Kidney epithelial cell (primary cell): Measurements from ENCODE around the gene KRTAP5-7. TPM values are rescaled to one million over a fixed set of nuclear protein-coding genes. Genes with fewer than 3 reads are reported as not detected.
"Not testable (repeated sequence)": the region's sequence is repeated elsewhere in the genome, so short reads cannot be mapped to it uniquely, and the experiment has no call there.

Source experiments
- DNase-seq: peaks from one replicate; pipeline ENCODE4 v3.0.0-alpha.2; 2010; ENCODE audit warnings: low read depth
- H3K27me3 ChIP-seq: 2 replicates; pipeline ENCODE4 v1.6.0; 2011; ENCODE audit warnings: low read length; ENCODE audit not compliant: control insufficient read depth, insufficient read depth
- H3K36me3 ChIP-seq: 2 replicates; pipeline ENCODE4 v1.5.1; 2011; ENCODE audit warnings: low read length; ENCODE audit not compliant: control insufficient read depth, insufficient read depth
- H3K4me3 ChIP-seq: 2 replicates; pipeline ENCODE4 v1.5.1; 2011; ENCODE audit warnings: low read depth, mild to moderate bottlenecking, control low read depth, low read length
- CTCF ChIP-seq: IDR thresholded peaks from 2 replicates; pipeline ENCODE4 v1.5.1; 2011; ENCODE audit warnings: mild to moderate bottlenecking, moderate library complexity, low read length, control low read depth, inconsistent platforms; ENCODE audit not compliant: insufficient read depth, poor library complexity, severe bottlenecking
- total RNA-seq: library from RNA; depleted of rRNA; stranded (reverse); fragments of >200 nt; gene quantifications from 2 replicates; pipeline ENCODE4 v1.2.3, GENCODE V29; 2015

Gene KRTAP5-7
- total RNA-seq, 1 donor from 2014 or later, result not detected

DNA sequence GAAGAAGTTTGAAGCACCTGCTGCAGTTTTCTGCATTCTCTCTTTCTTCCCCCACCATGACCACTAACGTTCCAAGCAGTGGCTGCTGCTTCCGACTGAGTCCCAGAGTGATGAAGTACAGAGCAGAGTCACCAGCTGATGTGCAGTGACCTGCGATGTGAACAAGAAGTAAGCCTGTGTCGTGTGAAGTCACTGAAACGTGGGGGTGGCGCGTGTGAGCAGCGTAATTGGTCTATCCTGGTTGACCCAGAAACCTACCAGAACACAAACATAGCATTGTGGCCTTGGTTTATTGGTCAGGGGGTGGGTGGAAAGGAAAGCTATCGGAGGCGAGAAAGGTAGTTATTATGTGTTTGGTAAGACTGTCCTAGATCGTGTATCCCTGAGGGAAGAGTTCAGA lies 3.5 kb downstream of the KRTAP5-7 start:
- H3K36me3 ChIP-seq, result no peaks in the 10 kb centered on the region
- peaks cover 2% of the 10 kb centered on the region for H3K27me3 ChIP-seq
- no peak for DNase-seq
- TF ChIP-seq CTCF, result no peak
- H3K4me3 ChIP-seq, result no peak overlapping the region

- Histone ChIP-seq H3K27me3 (peaks cover 2% of the 10 kb centered on the region), H3K4me3 (no peak overlapping the region), H3K36me3 (no peaks in the 10 kb centered on the region)
- no peak for TF ChIP-seq CTCF
- DNase-seq, result no peak
Measured at GRCh38 chr11:71532036-71532610, 5.1 kb downstream of the KRTAP5-7 start.

DNA sequence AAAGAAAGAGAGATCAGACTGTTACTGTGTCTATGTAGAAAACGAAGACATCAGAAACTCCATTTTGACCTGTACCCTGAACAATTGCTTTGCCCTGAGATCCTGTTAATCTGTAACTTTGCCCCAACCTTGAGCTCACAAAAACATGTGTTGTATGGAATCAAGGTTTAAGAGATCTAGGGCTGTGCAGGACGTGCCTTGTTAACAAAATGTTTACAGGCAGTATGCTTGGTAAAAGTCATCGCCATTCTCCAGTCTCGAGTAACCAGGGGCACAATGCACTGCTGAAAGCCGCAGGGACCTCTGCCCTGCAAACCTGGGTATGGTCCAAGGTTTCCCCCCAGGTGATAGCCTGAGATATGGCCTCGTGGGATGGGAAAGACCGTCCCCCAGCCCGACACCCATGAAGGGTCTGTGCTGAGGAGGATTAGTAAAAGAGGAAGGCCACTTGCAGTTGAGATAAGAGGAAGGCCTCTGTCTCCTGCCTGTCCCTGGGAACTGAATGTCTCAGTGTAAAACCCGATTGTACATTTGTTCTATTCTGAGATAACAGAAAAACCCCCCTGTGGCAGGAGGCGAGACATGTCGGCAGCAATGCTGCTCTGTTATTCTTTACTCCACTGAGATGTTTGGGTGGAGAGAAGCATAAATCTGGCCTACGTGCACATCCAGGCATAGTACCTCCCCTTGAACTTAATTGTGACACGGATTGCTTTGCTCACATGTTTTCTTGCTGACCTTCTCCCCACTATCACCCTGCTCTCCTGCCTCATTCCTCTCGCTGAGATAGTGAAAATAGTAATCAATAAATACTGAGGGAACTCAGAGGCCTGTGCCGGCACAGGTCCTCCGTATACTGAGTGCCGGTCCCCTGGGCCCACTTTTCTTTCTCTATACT lies 7.9 kb downstream of the KRTAP5-7 start:
- H3K4me3 ChIP-seq, H3K36me3 ChIP-seq, DNase-seq, H3K27me3 ChIP-seq: not testable (repeated sequence)

DNA sequence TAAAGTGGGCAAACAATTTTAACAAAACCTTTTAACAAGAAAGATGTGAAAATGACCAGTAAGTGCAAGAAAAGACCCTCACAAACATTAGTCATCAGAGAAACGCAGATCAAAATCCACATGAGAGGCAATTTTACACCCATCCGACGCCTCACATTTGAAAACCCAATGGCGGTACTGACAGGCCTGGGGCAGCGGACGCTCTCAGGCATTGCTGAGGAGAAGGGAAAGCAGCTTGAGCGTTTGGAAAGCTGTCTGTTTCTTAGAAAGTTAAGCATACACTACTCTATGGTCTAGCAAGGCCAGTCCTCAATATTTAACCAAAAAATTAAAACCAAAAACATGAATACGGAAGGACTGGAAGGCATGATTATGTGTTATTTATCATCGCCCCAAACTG lies 8.8 kb downstream of the KRTAP5-7 start:
- Histone ChIP-seq H3K36me3 (no peaks in the 10 kb centered on the region), H3K27me3 (peaks cover 2% of the 10 kb centered on the region), H3K4me3 (no peak overlapping the region)
- no peak for DNase-seq
- TF ChIP-seq CTCF, result no peak

DNA sequence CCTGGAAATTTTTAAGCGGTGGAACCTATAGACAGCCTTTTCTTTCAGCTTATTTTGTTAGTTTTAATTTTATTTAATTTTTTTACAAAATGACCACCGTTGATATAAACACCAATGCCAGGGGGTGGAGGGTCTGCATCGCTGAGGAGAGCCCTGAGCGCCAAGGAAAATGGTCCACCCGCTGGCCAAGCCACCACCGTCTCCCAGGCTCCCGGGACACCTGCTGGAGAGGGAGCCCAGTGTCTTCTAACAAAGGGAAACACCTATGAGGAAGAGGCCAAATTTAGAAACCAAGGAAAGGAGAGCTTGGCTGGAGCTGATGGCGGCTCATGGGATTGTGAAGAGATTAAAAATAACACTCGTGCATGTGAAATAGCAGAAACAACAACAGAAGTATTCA lies 10.5 kb downstream of the KRTAP5-7 start:
- DNase-seq, result no peak
- H3K4me3 ChIP-seq, result no peak overlapping the region
- no peaks in the 10 kb centered on the region for H3K36me3 ChIP-seq
- peaks cover 2% of the 10 kb centered on the region for H3K27me3 ChIP-seq
- TF ChIP-seq CTCF, result no peak

DNA sequence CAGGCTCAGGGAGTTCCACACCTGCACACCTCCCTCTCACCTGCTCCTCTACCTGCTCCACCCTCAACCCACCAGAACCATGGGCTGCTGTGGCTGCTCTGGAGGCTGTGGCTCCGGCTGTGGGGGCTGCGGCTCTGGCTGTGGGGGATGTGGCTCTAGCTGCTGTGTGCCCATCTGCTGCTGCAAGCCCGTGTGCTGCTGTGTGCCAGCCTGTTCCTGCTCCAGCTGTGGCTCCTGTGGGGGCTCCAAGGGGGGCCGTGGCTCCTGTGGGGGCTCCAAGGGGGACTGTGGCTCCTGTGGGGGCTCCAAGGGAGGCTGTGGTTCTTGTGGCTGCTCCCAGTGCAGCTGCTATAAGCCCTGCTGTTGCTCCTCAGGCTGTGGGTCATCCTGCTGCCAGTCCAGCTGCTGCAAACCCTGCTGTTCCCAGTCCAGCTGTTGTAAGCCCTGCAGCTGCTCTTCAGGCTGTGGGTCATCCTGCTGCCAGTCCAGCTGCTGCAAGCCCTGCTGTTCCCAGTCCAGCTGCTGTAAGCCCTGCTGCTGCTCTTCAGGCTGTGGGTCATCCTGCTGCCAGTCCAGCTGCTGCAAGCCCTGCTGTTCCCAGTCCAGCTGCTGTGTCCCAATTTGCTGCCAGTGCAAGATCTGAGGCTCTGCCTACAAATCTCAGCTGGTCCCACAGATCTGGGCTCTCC lies 11.1 kb downstream of the KRTAP5-7 start, which contains the start of gene KRTAP5-8:
Gene KRTAP5-8, plus strand, starts transcription at position 49 of the 689 bp plus-strand sequence. Its CDS starts 31 bp downstream, at position 80.
- not testable (repeated sequence) for DNase-seq, H3K36me3 ChIP-seq, H3K27me3 ChIP-seq, H3K4me3 ChIP-seq
